GM21381 (cell line): ENCODE measurements around the gene SYCP3.
"Not testable (repeated sequence)": the region's sequence is repeated elsewhere in the genome, so short reads cannot be mapped to it uniquely, and the experiment has no call there.

Experiments used
- ATAC-seq: cut with Tn5 transposase; IDR thresholded peaks from one replicate; pipeline ENCODE4 v1.9.1; 2021; ENCODE audit warnings: mild to moderate bottlenecking, moderate library complexity; ENCODE audit not compliant: unreplicated experiment

Gene SYCP3

GRCh38 chr12:101761350-101761749, 22.1 kb upstream of the SYCP3 start:
- ATAC-seq = no peak

DNA sequence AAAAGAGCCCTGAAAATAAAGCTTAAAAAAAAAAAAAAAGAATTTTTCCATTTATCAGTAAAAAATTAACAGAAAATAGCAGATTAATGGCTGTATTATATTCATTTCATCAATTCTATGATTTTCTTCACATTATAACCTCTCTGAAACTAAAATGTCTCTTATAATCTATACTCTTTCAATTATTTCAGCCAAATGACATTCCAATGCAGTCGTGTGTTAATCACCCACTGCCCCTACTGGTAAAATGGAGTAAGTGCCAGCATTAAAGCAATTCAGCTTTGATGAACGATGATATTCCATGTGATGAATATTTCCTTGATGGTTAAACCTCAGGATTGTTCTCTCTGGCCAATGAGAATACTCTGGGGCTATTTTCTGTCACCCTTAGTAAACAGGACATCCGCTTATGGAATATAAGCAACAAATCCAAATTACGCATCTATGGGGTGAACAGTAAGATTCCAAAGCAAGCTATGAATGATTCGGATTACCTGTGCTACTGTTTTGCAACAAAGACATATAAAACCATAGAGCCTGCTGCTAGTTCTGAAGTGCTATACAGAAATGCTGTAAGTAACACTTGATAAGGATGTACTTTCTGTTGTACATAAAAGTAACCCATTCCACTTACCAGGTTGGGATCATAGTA, 20.3 kb upstream of the SYCP3 start:
- ATAC-seq = peak; percentile 57

DNA sequence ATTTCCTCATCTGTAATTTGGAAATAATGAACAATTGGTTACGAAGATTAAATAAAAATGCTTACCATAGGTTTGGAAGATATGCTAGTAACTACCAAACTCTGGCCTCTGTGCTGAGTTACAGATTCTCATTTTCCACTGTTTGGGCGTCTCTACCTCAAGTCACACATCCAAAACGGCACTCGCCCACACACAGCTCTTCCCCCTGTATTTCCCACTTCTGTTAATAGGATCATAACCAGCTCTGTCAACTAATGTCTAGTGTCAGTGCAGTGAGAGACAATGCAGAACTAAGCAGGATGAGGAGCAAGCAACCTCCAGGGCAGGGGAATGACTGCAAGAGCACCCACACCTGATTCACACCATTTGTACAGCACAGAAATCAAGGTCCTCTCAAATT, 10.9 kb upstream of the SYCP3 start:
- ATAC-seq = no peak

DNA sequence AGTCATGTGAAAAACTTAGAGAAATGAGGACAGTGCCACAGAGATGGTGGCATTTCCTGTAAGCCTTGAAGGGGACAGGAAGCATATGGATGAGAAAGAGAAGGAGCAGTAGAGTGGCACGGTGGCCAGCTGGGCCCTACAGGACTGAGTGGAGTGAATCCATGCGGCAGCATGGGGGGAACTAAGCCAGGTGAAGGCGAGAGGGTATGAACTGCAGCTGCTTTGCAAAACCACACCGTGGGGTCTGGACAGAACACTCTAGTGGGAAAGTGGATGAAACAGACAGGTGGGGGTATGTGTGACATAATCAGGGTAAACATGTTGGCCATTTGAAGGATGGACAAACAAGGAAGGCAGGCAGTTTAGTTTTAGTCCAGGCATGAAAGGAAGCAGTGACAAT, 10.4 kb upstream of the SYCP3 start:
- ATAC-seq = no peak

DNA sequence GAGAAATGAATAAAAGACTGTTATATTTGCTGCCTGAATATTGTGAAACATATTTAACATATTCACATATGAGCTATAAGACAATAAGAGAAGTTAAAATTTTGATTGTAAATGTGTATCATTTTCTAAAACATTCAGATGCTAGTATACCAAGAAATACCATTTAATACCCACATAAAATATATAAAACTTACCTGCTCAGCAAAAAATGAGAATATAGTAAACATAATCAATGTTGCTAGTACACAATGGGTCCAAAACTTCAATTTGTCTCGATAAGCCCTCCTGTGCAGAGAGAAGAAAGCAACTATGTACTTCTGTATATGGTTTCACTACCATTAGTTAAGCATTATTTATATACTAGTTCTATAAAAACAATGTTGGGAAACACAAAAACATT, 9.6 kb upstream of the SYCP3 start:
- no peak for ATAC-seq

DNA sequence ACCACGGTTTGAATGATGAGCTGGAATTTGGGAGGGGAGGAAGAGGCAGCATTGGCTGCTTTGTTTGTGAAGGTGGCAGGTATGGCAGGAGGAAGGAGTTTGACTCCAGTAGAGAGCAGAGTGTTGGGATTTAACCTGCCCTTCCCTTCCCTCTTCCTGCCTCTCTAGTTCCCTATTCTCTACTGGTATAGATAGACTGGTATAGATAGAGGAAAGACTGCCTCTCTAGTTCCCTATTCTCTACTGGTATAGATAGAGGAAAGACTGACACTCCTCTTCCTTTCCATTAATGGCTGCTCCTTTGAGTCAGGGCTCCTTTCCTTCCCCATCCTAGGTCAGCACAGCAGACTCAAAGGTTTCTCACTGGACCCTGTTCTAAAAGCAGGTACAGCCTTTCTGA, 8.4 kb upstream of the SYCP3 start:
- no peak for ATAC-seq

DNA sequence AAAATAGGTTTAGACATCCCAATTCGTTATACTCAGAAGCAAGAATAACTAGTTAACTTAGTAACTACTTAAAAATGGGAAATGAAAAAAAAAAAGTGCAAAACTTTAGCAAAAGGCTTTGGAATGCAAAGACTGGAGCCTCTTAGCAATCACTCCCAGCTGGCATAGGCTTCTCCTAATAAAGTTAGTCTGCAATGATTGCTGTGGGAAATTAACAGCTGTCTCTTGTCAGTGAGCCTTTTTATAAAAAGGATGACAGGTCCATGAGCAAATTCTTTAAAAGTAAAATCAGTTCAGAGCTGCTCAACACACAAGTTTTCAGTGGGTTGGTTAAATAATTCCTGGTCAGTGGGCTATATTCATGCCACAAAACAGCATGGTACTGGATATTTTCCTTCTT, 7.4 kb upstream of the SYCP3 start:
- no peak for ATAC-seq

DNA sequence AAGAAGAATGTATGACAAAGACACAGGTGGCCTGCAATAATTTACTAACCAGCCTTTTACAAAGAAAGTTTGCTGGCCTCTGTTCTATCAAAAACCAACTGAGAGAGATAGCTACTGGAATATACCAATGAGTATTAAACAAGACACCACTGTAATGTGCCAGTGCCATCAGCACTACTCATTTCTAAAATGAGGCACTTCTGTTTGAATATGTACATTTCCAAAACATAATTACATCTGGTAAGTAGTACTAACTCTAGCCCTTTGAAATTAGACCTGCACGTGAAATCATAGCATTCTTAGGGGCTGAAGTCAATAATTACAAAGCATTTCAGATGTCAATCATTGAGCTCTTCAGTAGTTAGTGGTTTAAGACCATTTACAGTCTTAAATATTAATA, 6.9 kb upstream of the SYCP3 start:
- no peak for ATAC-seq

DNA sequence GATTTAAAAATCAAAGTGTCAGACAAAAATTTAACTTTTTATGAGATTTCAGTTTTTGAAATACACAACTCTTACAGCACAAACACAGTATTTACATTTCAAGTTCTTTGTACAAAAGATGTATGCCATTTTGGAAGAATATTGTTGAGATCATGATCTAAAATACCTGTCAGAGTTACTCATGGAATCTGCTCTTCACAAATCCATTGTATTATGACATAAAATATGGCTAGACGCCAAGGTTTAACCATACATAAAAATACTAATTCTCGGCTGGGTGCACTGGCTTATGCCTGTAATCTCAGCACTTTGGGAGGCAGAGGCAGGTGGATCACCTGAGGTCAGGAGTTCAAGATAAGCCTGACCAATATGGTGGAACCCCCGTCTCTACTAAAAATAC, 6.2 kb upstream of the SYCP3 start:
- no peak for ATAC-seq

GRCh38 chr12:101743724-101744472, 4.6 kb upstream of the SYCP3 start:
- ATAC-seq = peak; percentile 92

GRCh38 chr12:101743242-101743641, 4.0 kb upstream of the SYCP3 start:
- peak; percentile 2 for ATAC-seq

GRCh38 chr12:101740980-101741379, 1.7 kb upstream of the SYCP3 start:
- no peak for ATAC-seq

DNA sequence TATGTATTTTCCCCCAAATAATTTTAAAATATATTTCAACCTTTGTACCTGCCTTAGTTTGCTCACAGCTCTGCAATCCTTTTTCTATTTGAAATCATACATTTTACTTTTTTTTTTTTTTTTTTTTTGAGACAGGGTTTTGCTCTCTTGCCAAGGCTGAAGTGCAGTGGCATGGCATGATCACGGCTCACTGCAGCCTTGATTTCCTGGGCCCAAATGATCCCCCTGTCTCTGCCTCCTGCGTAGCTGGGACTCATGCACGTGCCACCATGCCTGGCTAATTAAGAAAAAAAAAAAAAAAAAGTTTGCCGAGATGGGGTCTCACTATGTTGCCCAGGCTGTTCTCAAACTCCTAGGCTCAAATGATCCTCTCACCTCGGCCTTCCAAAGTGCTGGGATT, 1.3 kb upstream of the SYCP3 start:
- no peak for ATAC-seq

GRCh38 chr12:101737476-101737875, 1.8 kb downstream of the SYCP3 start:
- no peak for ATAC-seq

DNA sequence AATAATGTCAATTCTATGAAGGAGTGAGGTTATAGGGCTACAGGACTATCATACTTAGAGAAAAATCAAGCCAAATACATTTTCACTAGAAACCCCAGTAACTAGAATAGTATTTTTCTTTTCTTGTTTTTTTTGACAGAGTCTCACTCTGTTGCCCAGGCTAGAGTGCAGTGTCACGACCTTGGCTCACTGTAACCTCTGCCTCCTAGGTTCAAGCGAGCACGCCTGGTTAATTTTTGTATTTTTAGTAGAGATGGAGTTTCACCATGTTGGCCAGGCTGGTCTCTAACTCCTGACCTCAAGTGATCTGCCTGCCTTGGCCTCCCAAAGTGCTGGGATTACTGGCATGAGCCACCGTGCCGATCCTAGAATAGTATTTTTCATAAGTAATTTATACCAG, 4.8 kb downstream of the SYCP3 start:
- ATAC-seq = not testable (repeated sequence)

DNA sequence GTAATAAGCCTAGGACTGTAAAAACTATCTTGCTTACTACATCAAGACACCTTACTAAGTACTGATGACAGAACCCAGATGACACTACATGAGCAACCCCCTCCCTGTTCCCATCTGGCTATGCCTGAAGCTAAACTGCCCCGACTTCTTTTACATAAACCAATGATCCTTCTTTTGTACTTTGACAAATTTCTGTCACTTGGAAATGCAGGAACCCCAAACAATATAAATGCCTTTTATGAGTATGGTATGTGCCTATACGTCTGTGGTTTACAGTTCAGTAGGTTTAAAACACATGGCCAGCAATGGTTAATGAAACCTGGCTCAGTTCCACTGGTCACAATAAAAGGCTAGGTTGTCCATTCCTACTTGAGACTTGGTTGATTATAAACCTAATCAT, 6.1 kb downstream of the SYCP3 start:
- no peak for ATAC-seq

DNA sequence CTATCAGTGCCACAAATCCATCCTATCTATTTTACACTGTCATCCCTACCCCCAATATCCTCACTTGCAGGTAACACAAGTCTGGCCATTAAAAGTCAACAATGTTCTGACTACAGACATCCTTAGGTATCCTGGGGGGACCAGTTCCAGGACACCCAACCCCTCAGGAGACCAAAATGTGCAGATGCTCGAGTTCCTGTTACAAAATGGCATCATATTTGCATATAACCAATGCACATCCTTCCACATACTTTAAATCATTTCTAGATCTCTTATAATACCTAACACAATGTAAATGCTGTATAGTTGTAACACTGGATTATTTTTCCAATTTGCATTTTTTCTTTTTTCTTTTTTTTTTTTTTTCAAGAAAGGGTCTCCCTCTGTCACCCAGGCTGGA, 6.9 kb downstream of the SYCP3 start:
- no peak for ATAC-seq

- ATAC-seq = no peak
Observed at GRCh38 chr12:101729842-101730241, 9.4 kb downstream of the SYCP3 start.

- no peak for ATAC-seq
Observed at GRCh38 chr12:101727098-101727497, 12.2 kb downstream of the SYCP3 start.

GRCh38 chr12:101722392-101722791, 16.9 kb downstream of the SYCP3 start:
- no peak for ATAC-seq

DNA sequence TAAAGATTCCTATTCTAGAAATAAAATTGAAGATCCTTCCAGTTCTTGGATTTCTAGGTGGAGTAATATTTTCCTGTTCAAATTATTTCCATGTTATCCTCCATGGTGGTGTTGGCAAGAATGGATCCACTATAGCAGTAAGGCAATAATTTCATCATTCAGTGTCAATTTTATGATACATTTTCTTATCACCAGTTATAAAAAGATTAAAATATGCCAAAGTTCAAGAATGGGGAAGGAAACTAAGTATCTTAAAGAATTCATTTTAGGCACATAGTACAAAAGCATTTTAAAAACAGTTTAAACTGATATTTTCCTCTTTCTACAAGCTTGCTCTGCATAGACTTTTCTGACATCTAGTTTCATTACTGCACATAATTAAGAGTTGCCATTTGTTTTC, 19.1 kb downstream of the SYCP3 start:
- no peak for ATAC-seq

- no peak for ATAC-seq
Observed at GRCh38 chr12:101719566-101719965, 19.7 kb downstream of the SYCP3 start.
